H9 (cell line): ENCODE data around the gene LRRC40. TPM values are rescaled to one million over a fixed set of nuclear protein-coding genes. Genes with fewer than 3 reads are reported as not detected.
"Not testable (repeated sequence)": the region's sequence is repeated elsewhere in the genome, so short reads cannot be mapped to it uniquely, and the experiment has no call there.

Source experiments
- DNase-seq: peaks from one replicate; pipeline ENCODE4 v3.0.0-alpha.2; 2017
- H2AFZ ChIP-seq: one replicate; pipeline ENCODE4 v1.6.1; 2013; ENCODE audit warnings: mild to moderate bottlenecking, low read length, control low read depth, moderate library complexity
- H2AK5ac ChIP-seq: 2 replicates; pipeline ENCODE4 v1.6.1; 2013; ENCODE audit warnings: low read length, control low read depth, mixed read lengths; ENCODE audit not compliant: insufficient read length
- H2BK120ac ChIP-seq: one replicate; pipeline ENCODE4 v1.6.1; 2013; ENCODE audit warnings: low read depth, mild to moderate bottlenecking, low read length, control low read depth, inconsistent platforms; ENCODE audit not compliant: poor library complexity, severe bottlenecking
- H2BK12ac ChIP-seq: 2 replicates; pipeline ENCODE4 v1.6.1; 2013; ENCODE audit warnings: low read length, control low read depth, mixed read lengths, low read depth; ENCODE audit not compliant: insufficient read length
- H2BK15ac ChIP-seq: 2 replicates; pipeline ENCODE4 v1.6.1; 2013; ENCODE audit warnings: low read depth, low read length, control low read depth
- H2BK20ac ChIP-seq: one replicate; pipeline ENCODE4 v1.6.1; 2013; ENCODE audit warnings: low read depth, mild to moderate bottlenecking, low read length, control low read depth, inconsistent platforms; ENCODE audit not compliant: poor library complexity, severe bottlenecking
- H2BK5ac ChIP-seq: 2 replicates; pipeline ENCODE4 v1.6.1; 2013; ENCODE audit warnings: low read length, control low read depth, mixed read lengths; ENCODE audit not compliant: insufficient read length
- H3K14ac ChIP-seq: 2 replicates; pipeline ENCODE4 v1.6.1; 2013; ENCODE audit warnings: low read length, control low read depth; ENCODE audit not compliant: insufficient read depth
- H3K18ac ChIP-seq: 2 replicates; pipeline ENCODE4 v1.6.1; 2013; ENCODE audit warnings: low read depth, mild to moderate bottlenecking, mixed read lengths, low read length, control low read depth; ENCODE audit not compliant: insufficient read length
- H3K23ac ChIP-seq: 2 replicates; pipeline ENCODE4 v1.6.1; 2013; ENCODE audit warnings: low read length, control low read depth, mixed read lengths, low read depth; ENCODE audit not compliant: insufficient read length
- H3K23me2 ChIP-seq: 2 replicates; pipeline ENCODE4 v1.6.1; 2013; ENCODE audit warnings: low read depth, mild to moderate bottlenecking, mixed read lengths, low read length, control low read depth; ENCODE audit not compliant: insufficient read length, poor library complexity, severe bottlenecking
- H3K27ac ChIP-seq: 2 replicates; pipeline ENCODE4 v1.5.1; 2013; ENCODE audit warnings: low read length, control low read depth, mixed read lengths, low read depth; ENCODE audit not compliant: insufficient read length
- H3K27me3 ChIP-seq: 2 replicates; pipeline ENCODE4 v1.6.1; 2013; ENCODE audit warnings: low read length, control low read depth, inconsistent platforms; ENCODE audit not compliant: insufficient read depth
- H3K4ac ChIP-seq: 2 replicates; pipeline ENCODE4 v1.6.1; 2013; ENCODE audit warnings: low read depth, mild to moderate bottlenecking, control low read depth, inconsistent platforms, low read length, moderate library complexity
- H3K4me1 ChIP-seq: 2 replicates; pipeline ENCODE4 v1.6.1; 2013; ENCODE audit warnings: low read length, control low read depth, inconsistent platforms; ENCODE audit not compliant: insufficient read depth
- H3K4me2 ChIP-seq: 2 replicates; pipeline ENCODE4 v1.6.1; 2013; ENCODE audit warnings: low read length, control low read depth, mixed read lengths; ENCODE audit not compliant: insufficient read length, insufficient read depth
- H3K56ac ChIP-seq: 2 replicates; pipeline ENCODE4 v1.6.1; 2013; ENCODE audit warnings: low read depth, mild to moderate bottlenecking, mixed read lengths, low read length, control low read depth; ENCODE audit not compliant: insufficient read length
- H3K79me1 ChIP-seq: 2 replicates; pipeline ENCODE4 v1.6.1; 2013; ENCODE audit warnings: low read depth, mild to moderate bottlenecking, moderate library complexity, low read length, control low read depth, inconsistent platforms; ENCODE audit not compliant: insufficient read depth, poor library complexity, severe bottlenecking
- H3K79me2 ChIP-seq: 2 replicates; pipeline ENCODE4 v1.6.1; 2013; ENCODE audit warnings: low read length, control low read depth, inconsistent platforms; ENCODE audit not compliant: insufficient read depth
- H3K9ac ChIP-seq: 2 replicates; pipeline ENCODE4 v1.6.1; 2013; ENCODE audit warnings: low read length, control low read depth, mixed read lengths; ENCODE audit not compliant: insufficient read length; ENCODE audit errors: extremely low read depth
- H3K9me3 ChIP-seq: one replicate; pipeline ENCODE4 v1.6.1; 2013; ENCODE audit warnings: low read depth, low read length, inconsistent platforms; ENCODE audit not compliant: control insufficient read depth
- H3T11ph ChIP-seq: one replicate; pipeline ENCODE4 v1.6.1; 2013; ENCODE audit warnings: mild to moderate bottlenecking, low read length, control low read depth, inconsistent platforms
- H4K20me1 ChIP-seq: one replicate; pipeline ENCODE4 v1.6.1; 2013; ENCODE audit not compliant: control insufficient read depth, insufficient read length, insufficient read depth
- H4K5ac ChIP-seq: 2 replicates; pipeline ENCODE4 v1.6.1; 2013; ENCODE audit warnings: low read depth, mild to moderate bottlenecking, mixed read lengths, low read length, control low read depth; ENCODE audit not compliant: insufficient read length
- H4K8ac ChIP-seq: replicated peaks from 2 replicates; pipeline ENCODE4 v1.6.1; 2013; ENCODE audit warnings: low read length, control low read depth, mixed read lengths, low read depth; ENCODE audit not compliant: insufficient read length
- H4K91ac ChIP-seq: 2 replicates; pipeline ENCODE4 v1.6.1; 2013; ENCODE audit warnings: low read depth, mild to moderate bottlenecking, moderate library complexity, mixed read lengths, low read length, control low read depth; ENCODE audit not compliant: insufficient read length
- H3K27ac Mint-ChIP-seq, 3 experiments: 2 replicates in 2 of 3; 3 replicates in 1 of 3; pipeline ENCODE4 v1.8.0; 2020 to 2021; ENCODE audit warnings: mixed read lengths in 3 of 3, mild to moderate bottlenecking in 1 of 3, moderate library complexity in 1 of 3
- H3K27me3 Mint-ChIP-seq: 2 replicates; pipeline ENCODE4 v1.8.0; 2021; ENCODE audit warnings: low read depth, mild to moderate bottlenecking, moderate library complexity, mixed read lengths
- H3K36me3 Mint-ChIP-seq, 3 experiments: 2 replicates in 2 of 3; 3 replicates in 1 of 3; pipeline ENCODE4 v1.8.0; 2020 to 2021; ENCODE audit warnings: low read depth in 3 of 3, mixed read lengths in 3 of 3; ENCODE audit not compliant: insufficient read depth in 1 of 3
- H3K4me1 Mint-ChIP-seq, 2 experiments: 2 replicates each; pipeline ENCODE4 v1.8.0; 2020; ENCODE audit warnings: mixed read lengths in 2 of 2
- H3K4me3 Mint-ChIP-seq, 2 experiments: 2 replicates in 1 of 2; 3 replicates in 1 of 2; pipeline ENCODE4 v1.8.0; 2020 to 2021; ENCODE audit warnings: mild to moderate bottlenecking in 2 of 2, mixed read lengths in 2 of 2, moderate library complexity in 1 of 2
- H3K9me3 Mint-ChIP-seq, 2 experiments: 2 replicates in 1 of 2; 3 replicates in 1 of 2; pipeline ENCODE4 v1.8.0; 2020; ENCODE audit warnings: mild to moderate bottlenecking in 2 of 2, mixed read lengths in 2 of 2, moderate library complexity in 1 of 2
- CTCF ChIP-seq: fragments of 200-600 bp; sonication (generic); conservative IDR thresholded peaks from 3 replicates; pipeline ENCODE4 v1.8.0; 2021; ENCODE audit warnings: antibody characterized with exemption, mild to moderate bottlenecking
- total RNA-seq: library from RNA; stranded (reverse); gene quantifications from 2 replicates; pipeline ENCODE4 v1.2.1, GENCODE V29; 2021

Gene LRRC40
- total RNA-seq, 1 experiment from 2014 or later, result 27.6 TPM

DNA sequence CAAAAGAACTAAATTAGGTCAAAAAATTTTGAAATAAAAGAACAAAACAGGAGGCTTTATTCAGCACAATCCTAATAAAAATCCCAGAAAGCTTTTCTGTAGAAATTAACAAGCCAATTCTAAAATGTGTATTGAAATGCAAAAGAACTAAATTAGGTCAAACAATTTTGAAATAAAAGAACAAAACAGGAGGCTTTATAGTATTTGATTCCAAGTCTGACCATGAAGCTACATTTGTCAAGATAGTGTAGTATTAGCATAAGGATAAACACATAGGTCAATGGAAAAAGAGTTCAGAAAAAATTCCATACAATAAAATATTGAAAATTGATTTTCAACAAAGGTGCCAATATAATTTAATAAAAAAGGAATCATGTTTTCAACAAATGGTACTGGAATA is 10.8 kb downstream of the LRRC40 start:
- DNase-seq, result no peak
- Mint-ChIP-seq H3K4me3 (no peak overlapping the region), H3K36me3 (no peaks in the 10 kb centered on the region; a peak in 2 of 7 replicates), H3K27ac (no peak overlapping the region), H3K4me1 (no peaks in the 10 kb centered on the region), H3K9me3 (peaks cover 0 to 2% of the 10 kb centered on the region in 2 experiments; a peak in 1 of 5 replicates), H3K27me3 (no peaks in the 10 kb centered on the region)
- no peak overlapping the region for H3T11ph ChIP-seq
- H4K5ac ChIP-seq, result no peak overlapping the region
- H3K27me3 ChIP-seq, result no peaks in the 10 kb centered on the region
- H2BK15ac ChIP-seq, result no peak overlapping the region
- H2AK5ac ChIP-seq, result no peak overlapping the region
- no peak overlapping the region for H4K91ac ChIP-seq
- H3K79me1 ChIP-seq, result no peaks in the 10 kb centered on the region
- H4K8ac ChIP-seq, result no peak overlapping the region
- H2BK5ac ChIP-seq, result no peak overlapping the region
- no peak overlapping the region for H3K4me2 ChIP-seq
- no peaks in the 10 kb centered on the region; the same call in 1 of the 2 replicates for H3K79me2 ChIP-seq
- H3K9ac ChIP-seq, result no peak overlapping the region
- H2BK120ac ChIP-seq, result no peak overlapping the region
- H2BK12ac ChIP-seq, result no peak overlapping the region
- no peaks in the 10 kb centered on the region for H3K9me3 ChIP-seq
- H3K56ac ChIP-seq, result no peak overlapping the region
- no peak overlapping the region for H3K23ac ChIP-seq
- no peak overlapping the region for H2AFZ ChIP-seq
- no peak overlapping the region for H3K18ac ChIP-seq
- no peak overlapping the region for H2BK20ac ChIP-seq
- H3K27ac ChIP-seq, result no peak overlapping the region
- no peaks in the 10 kb centered on the region for H3K23me2 ChIP-seq
- no peak overlapping the region for H3K14ac ChIP-seq
- no peaks in the 10 kb centered on the region for H4K20me1 ChIP-seq
- H3K4me1 ChIP-seq, result no peaks in the 10 kb centered on the region
- no peak overlapping the region for H3K4ac ChIP-seq
- no peak for TF ChIP-seq CTCF

DNA sequence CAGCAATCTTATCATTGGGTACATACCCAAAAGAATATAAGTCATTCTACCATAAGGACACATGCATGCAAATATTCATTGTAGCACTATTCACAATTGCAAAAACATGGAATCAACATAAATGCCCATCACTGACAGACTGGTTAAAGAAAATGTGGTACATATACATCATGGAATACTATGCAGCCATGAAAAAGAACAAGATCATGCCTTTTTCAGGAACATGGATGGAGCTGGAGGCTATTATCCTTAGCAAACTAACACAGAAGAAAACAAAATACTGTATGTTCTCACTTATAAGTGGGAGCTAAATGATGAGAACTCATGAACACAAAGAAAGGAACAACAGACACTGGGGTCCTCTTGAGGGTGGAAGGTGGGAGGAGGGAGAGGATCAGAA is 12.9 kb downstream of the LRRC40 start:
- not testable (repeated sequence) for H3K4me3 Mint-ChIP-seq, H3K27ac Mint-ChIP-seq, H3K9me3 Mint-ChIP-seq, H3K56ac ChIP-seq, H3K9ac ChIP-seq, H2BK20ac ChIP-seq, H2BK12ac ChIP-seq, H2AFZ ChIP-seq, H3K4me1 ChIP-seq, H3K36me3 Mint-ChIP-seq, H3K4ac ChIP-seq, H4K5ac ChIP-seq, H4K8ac ChIP-seq, H4K20me1 ChIP-seq, H2BK120ac ChIP-seq, H4K91ac ChIP-seq, H3K4me2 ChIP-seq, H3K27me3 ChIP-seq, H3T11ph ChIP-seq, H3K9me3 ChIP-seq, H3K27me3 Mint-ChIP-seq, H3K23me2 ChIP-seq, H2AK5ac ChIP-seq, H2BK15ac ChIP-seq, H3K4me1 Mint-ChIP-seq, H3K79me2 ChIP-seq, H3K27ac ChIP-seq, H3K14ac ChIP-seq, H2BK5ac ChIP-seq, H3K23ac ChIP-seq, H3K18ac ChIP-seq, DNase-seq, H3K79me1 ChIP-seq
